Tibial artery (tissue), 4 donors: ENCODE results near the gene SCN4A.

Experiments
- DNase-seq, 2 donors: peaks; one replicate each; pipeline ENCODE4 v3.0.0-alpha.2; 2019
- H3K27ac ChIP-seq, 2 donors: fragments of 200-600 bp; sonication (generic) in 1 of 2; 1 replicate in 1 of 2; 2 replicates in 1 of 2; pipeline ENCODE4 v1.5.1; 2018 to 2019; ENCODE audit warnings: mild to moderate bottlenecking in 1 of 2
- H3K27me3 ChIP-seq, 2 donors: fragments of 200-600 bp; sonication (generic) in 1 of 2; one replicate each; pipeline versions ENCODE4 v1.5.1 to v1.6.0; 2016 to 2019
- H3K36me3 ChIP-seq, 3 donors: fragments of 200-600 bp; sonication (generic) in 2 of 3; one replicate each; pipeline ENCODE4 v1.5.1; 2016 to 2019; ENCODE audit warnings: mild to moderate bottlenecking in 2 of 3
- H3K4me1 ChIP-seq, 4 donors: fragments of 200-600 bp; sonication (generic) in 2 of 4; 1 replicate in 3 of 4; 2 replicates in 1 of 4; pipeline ENCODE4 v1.5.1; 2016 to 2019
- H3K4me3 ChIP-seq, 2 donors: fragments of 200-600 bp; sonication (generic) in 1 of 2; 1 replicate in 1 of 2; 2 replicates in 1 of 2; pipeline ENCODE4 v1.5.1; 2018 to 2019; ENCODE audit warnings: mild to moderate bottlenecking in 2 of 2
- H3K9me3 ChIP-seq, 3 donors: fragments of 200-600 bp; sonication (generic) in 1 of 3; one replicate each; pipeline ENCODE4 v1.5.1; 2016 to 2019
- CTCF ChIP-seq, 2 experiments: fragments of 200-600 bp in 1 of 2; fragments of 450-650 bp in 1 of 2; IDR thresholded peaks; one replicate each; pipeline ENCODE4 v1.5.1; 2017 to 2019; ENCODE audit warnings: antibody characterized with exemption in 2 of 2, mild to moderate bottlenecking in 1 of 2, moderate library complexity in 1 of 2
- intact Hi-C: fragments of 100-400 bp; cut with DNase I; formaldehyde crosslinking; loops from one replicate; pipeline ENCODE4 v1.15.0; 2023; ENCODE audit warnings: low total_unique reads

SCN4A gene

DNA sequence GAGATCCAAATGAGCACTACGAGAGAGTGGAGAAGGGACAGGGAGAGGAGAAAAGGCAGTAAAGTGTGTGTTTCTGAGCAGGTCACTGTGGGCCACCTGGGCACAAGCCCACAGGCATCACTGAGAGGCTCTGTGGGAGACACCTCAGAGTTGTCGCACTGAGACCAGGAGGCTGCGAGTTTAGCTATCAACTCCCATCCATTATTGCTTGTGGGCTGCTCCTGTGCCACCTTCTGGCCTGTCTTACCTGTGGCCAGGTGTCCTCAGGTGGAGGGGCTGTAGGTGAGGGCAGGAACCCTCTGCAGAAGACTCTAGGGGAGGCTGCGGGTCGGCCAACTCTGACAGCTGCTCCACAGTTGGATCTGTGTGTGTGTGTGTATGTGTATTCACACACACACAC is 22.9 kb upstream of the SCN4A start:
- H3K4me1 ChIP-seq: peaks cover 0 to 21% (median 13%) of the 10 kb centered on the region in 4 donors
- intact Hi-C loops: loop anchor here (5.0 kb wide), 1 partner anchor 1762 kb away; no protein-coding TSS in a partner anchor
- peaks cover 0 to 71% of the 10 kb centered on the region in 2 donors for H3K27me3 ChIP-seq
- no peak overlapping the region for H3K27ac ChIP-seq
- H3K36me3 ChIP-seq: no peaks in the 10 kb centered on the region
- TF ChIP-seq CTCF (IDR thresholded peaks at IDR 0.05): no peak
- H3K4me3 ChIP-seq: no peak overlapping the region
- H3K9me3 ChIP-seq: no peaks in the 10 kb centered on the region
- DNase-seq: peak in 1 of 2 donors; percentile 25

DNA sequence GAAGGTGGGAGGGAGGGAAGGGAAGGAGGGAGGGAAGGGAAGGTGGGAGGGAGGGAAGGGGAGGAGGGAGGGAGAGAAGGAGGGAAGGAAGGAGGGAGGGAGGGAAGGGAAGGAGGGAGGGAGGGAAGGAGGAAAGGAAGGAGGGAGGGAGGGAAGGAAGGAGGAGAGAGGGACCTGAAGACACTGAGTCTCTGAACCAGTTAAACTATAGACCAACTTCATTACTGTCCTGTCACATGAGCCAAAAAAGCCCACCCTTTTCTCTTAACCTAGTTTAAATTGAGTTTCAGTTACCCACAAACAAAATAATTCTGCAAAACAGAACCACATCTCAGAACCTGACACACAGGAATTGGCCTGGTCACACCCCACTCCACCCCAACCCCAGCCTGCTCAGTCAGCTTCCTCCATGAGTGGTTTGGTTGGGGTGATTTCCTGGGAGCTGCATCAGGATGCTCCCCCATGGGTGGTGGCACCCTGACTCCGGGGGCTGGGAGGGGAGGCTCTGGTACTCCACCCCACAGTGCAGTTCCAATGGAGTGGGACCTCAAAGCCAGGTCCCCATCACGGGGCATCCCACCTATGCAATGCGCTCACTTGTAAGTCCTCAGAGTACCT is 20.8 kb upstream of the SCN4A start:
- Histone ChIP-seq H3K4me1 (peaks cover 0 to 20% (median 10%) of the 10 kb centered on the region in 4 donors), H3K9me3 (no peaks in the 10 kb centered on the region), H3K36me3 (no peaks in the 10 kb centered on the region), H3K27ac (no peak overlapping the region), H3K27me3 (peaks cover 0 to 71% of the 10 kb centered on the region in 2 donors), H3K4me3 (no peak overlapping the region)
- DNase-seq: no peak
- no peak for TF ChIP-seq CTCF (IDR thresholded peaks at IDR 0.05)
- intact Hi-C loops: no loop called here

DNA sequence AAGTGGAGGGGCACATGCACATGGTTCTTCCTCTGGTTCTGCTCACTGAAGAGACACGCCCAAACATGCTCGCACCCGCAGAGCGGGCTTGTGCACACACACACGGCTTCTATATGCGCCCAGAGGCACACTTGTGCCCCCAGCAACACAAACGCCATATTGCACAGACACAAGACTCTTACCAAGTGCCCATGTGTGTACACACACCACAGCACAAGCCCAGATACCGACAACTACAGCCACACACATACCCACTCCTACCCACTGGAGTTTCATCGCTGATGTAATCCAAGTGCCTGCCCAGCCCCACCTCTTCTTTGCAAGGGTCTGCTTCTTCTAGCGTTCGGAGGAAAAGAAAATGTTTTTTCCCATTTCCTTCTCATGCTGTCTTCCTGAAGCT is 18.9 kb upstream of the SCN4A start:
- peaks cover 0 to 60% of the 10 kb centered on the region in 2 donors for H3K27me3 ChIP-seq
- H3K4me1 ChIP-seq: peaks cover 0 to 14% (median 2%) of the 10 kb centered on the region in 4 donors
- TF ChIP-seq CTCF (IDR thresholded peaks at IDR 0.05): no peak
- no peaks in the 10 kb centered on the region for H3K36me3 ChIP-seq
- intact Hi-C loops: no loop called here
- H3K9me3 ChIP-seq: no peaks in the 10 kb centered on the region
- no peak overlapping the region for H3K4me3 ChIP-seq
- no peak overlapping the region for H3K27ac ChIP-seq
- DNase-seq: peak in 1 of 2 donors; percentile 25

DNA sequence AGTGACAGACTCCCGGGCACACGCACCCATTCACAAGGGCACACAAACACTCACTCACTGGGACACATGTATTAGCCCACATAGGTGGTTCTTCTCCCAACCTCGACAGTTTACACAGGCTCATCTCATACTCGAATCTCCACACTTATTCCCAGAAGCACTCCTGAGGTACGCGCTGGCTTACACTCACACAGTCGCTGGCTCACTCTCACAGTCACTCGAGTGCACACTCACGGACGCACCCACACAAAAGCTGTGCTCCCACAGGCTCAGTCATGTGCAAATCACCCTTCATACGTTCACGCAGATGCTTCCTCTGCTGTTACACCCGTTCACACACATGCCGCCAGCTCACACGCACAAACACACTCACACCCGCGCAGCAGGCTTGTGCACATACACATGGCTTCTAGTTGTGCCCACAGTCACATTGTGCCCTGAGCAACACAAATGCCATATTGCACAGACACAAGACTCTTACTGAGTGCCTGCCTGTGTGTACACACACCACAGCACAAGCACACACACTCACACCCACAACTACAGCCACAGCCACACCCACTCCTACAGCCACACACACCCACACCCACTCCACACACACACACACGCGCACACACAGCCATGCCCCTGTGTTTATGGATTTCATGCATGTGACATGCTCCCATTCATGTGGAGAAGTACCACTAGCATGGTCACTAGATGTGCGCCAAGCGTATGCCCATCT is 17.1 kb upstream of the SCN4A start:
- intact Hi-C loops: no loop called here
- no peak overlapping the region for H3K27ac ChIP-seq
- H3K27me3 ChIP-seq: peaks cover 0 to 48% of the 10 kb centered on the region in 2 donors
- H3K4me3 ChIP-seq: no peak overlapping the region
- H3K9me3 ChIP-seq: no peaks in the 10 kb centered on the region
- H3K4me1 ChIP-seq: peaks cover 0 to 21% (median 8%) of the 10 kb centered on the region in 4 donors
- no peak for DNase-seq
- H3K36me3 ChIP-seq: no peaks in the 10 kb centered on the region
- TF ChIP-seq CTCF (IDR thresholded peaks at IDR 0.05): no peak

DNA sequence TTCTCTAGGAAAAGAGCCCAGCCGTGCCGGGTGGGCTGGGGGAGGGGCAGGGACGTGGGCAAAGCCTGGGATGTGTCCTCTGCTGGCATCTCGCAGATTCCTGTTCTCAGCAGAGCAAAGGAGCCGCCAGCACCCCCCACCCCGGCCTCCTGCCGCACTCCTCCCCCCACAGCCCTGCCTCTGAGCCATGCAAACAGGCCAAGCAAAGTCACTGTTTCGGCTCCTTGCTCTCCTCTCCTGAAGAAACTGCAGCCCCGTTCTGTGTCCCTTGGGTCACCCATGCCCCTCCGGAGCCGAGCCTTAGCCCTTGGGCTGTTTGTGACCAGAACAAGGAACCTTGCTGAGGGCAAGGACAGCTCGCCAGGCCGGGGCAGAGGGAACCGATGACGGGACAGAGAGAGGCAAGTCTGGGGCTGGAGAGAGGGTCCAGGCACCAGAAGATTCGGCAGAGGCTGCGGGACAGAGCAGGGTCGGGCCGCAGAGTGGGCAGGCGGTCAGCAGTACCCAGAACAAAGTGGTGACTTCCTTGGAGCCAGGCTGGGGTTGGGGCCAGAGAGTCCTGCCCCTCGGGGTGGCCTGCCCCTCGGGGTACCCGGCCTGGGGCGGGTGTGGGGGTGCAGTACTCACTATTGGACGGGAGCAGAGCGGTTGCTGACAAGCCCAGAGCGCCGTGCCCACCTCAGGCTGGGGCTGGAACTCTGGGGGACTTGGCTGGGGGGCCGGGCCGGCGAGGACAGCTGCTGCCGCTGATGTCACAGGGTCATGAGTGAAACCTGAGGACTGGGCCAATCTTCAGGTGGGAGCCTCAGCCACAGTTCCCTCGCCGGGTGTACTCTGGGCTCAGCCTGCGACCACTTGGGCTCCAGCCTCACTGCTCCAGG is 16.3 kb upstream of the SCN4A start:
- H3K27me3 ChIP-seq: peaks cover 0 to 48% of the 10 kb centered on the region in 2 donors
- no peaks in the 10 kb centered on the region for H3K36me3 ChIP-seq
- no peak overlapping the region for H3K27ac ChIP-seq
- TF ChIP-seq CTCF (IDR thresholded peaks at IDR 0.05): no peak
- H3K4me1 ChIP-seq: peaks cover 0 to 28% (median 14%) of the 10 kb centered on the region in 4 donors
- no peak for DNase-seq
- intact Hi-C loops: no loop called here
- no peaks in the 10 kb centered on the region for H3K9me3 ChIP-seq
- H3K4me3 ChIP-seq: no peak overlapping the region
